GM18526 (cell line): ENCODE measurements around the gene GSK3A.

Experiments
- POLR2A ChIP-seq: IDR thresholded peaks from 3 replicates; pipeline ENCODE4 v1.6.1; 2011; ENCODE audit not compliant: insufficient read length; ENCODE audit errors: extremely low read depth

Gene GSK3A

GRCh38 chr19:42229301-42229854 is 13.0 kb downstream of the GSK3A start:
- no peak for TF ChIP-seq POLR2A

GRCh38 chr19:42228641-42229040 is 13.8 kb downstream of the GSK3A start:
- no peak for TF ChIP-seq POLR2A

- TF ChIP-seq POLR2A: no peak
Measured at GRCh38 chr19:42226886-42227285, 15.5 kb downstream of the GSK3A start.

DNA sequence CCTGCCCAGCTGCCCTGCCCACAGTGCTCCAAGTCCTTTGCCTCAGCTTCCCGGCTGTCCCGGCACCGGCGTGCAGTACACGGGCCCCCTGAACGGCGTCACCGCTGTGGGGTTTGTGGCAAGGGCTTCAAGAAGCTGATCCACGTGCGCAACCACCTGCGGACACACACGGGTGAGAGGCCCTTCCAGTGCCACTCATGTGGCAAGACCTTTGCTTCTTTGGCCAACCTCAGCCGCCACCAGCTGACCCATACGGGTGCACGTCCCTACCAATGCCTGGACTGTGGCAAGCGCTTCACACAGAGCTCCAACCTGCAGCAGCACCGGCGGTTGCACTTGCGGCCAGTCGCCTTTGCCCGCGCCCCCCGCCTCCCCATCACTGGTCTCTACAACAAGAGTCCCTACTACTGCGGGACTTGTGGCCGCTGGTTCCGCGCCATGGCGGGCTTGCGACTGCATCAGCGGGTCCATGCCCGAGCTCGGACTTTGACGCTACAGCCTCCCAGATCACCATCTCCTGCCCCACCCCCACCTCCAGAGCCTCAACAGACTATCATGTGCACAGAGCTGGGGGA is 16.6 kb downstream of the GSK3A start:
- TF ChIP-seq POLR2A: no peak

DNA sequence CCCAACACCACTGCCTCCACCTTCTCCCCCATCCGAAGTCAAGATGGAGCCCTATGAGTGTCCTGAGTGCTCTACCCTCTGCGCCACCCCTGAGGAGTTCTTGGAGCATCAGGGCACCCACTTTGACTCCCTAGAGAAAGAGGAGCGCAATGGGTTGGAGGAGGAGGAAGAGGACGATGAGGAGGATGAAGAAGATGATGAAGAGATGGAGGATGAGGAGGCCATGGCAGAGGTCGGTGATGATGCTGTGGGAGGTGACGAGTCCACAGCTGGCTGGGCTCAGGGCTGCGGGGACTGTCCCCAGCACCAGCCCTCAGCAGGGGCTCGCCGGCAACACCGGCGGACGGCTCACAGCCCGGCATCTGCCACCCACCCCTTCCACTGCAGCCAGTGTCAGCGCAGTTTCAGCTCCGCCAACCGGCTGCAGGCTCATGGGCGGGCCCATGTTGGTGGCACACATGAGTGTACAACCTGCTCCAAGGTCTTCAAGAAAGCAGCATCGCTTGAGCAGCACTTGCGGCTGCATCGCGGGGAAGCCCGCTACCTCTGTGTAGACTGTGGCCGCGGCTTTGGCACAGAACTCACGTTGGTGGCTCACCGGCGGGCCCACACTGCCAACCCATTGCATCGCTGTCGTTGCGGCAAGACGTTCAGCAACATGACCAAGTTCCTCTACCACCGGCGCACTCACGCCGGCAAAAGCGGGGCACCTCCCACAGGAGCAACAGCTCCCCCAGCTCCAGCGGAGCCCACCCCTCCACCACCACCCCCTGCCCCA is 17.3 kb downstream of the GSK3A start:
- TF ChIP-seq POLR2A: no peak

GRCh38 chr19:42220751-42221097 is 21.7 kb downstream of the GSK3A start:
- no peak for TF ChIP-seq POLR2A

DNA sequence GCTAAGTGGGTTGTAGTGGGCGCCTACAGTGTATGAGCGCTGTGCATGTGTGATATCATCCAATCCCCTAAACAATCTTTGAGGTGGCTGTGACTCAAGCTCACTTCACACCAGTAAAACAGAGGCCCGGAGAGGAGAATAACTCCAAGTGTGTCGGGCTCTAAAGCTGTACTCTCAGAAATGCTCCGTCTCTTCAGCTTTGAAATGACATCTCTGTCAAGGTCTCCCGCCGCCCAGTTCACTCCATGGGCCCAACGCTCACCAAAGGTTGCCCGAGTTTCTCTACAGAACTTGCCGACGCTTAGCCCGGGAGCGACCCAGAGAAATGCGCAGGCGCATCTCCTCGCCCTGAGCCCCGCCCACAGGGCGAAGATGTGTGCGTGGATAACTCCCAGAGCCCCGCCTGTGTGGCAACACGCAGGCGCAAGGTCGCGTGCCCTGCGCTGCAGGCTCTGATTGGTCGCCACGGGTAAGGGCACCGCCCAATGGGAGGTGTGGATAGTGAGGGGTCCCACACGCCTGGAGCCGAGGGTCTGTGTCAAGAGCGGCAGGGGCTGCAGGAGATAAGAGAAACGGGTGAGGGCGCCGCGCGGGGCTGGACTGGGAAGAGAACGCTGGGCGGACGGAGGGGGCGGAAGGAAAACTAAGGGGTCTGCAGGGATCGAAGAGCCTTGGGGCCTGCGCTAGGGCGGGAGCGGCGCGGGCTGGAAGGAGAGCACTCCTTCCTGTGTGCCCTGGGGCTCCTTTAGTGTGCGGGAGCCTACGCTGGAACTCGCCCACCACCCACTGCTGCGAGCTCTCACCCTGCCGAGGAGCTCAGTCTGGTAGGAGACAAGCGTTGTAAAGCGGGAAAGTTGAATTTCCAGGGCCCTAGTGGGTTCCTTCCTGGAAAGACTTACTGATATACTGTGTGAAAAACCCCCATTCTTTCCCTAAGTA is 22.3 kb downstream of the GSK3A start, which contains the start of gene ZNF526:
Gene ZNF526, plus strand, starts transcription at position 501 of the 939 bp plus-strand sequence. CDS start 4,092 bp downstream, outside the sequence.
- peak; percentile 83 for TF ChIP-seq POLR2A

- peak; percentile 69 for TF ChIP-seq POLR2A
Measured at GRCh38 chr19:42217520-42218437, 24.6 kb downstream of the GSK3A start, which contains the start of gene DEDD2. Gene DEDD2, minus strand, starts transcription at chr19:42217677. Its CDS starts 670 bp downstream, at chr19:42217007.

GRCh38 chr19:42216653-42217519 is 25.5 kb downstream of the GSK3A start:
- no peak for TF ChIP-seq POLR2A

- no peak for TF ChIP-seq POLR2A
Measured at GRCh38 chr19:42214810-42215485, 27.5 kb downstream of the GSK3A start.

DNA sequence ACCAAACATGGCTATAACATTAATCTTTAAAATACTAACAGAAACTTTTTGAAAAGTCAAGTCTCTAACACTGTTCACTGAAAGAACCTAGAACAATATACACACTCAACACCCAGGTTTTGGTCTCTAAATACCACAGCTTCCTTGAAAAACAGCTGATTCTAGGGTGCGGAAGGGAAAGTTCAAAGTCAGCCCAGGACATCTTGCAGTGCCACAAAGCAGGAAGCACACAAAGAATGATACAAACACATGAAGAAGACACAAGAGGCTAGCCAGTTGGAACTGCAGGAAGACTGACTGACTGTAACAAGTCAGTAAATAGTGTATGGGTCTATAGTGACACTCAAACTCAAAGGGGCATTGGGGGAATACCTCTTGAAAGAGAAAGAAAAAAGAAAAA is 29.5 kb downstream of the GSK3A start:
- no peak for TF ChIP-seq POLR2A

- no peak for TF ChIP-seq POLR2A
Measured at GRCh38 chr19:42208612-42209011, 33.8 kb downstream of the GSK3A start.
